Stomach smooth muscle (tissue), 2 donors: ENCODE data around the gene OPRD1.
"Not testable (repeated sequence)": the region's sequence is repeated elsewhere in the genome, so short reads cannot be mapped to it uniquely, and the experiment has no call there.

Source experiments
- H3K27ac ChIP-seq: one replicate; pipeline ENCODE4 v1.7.0; 2013; ENCODE audit warnings: mild to moderate bottlenecking, low read length, inconsistent platforms
- H3K27me3 ChIP-seq, 2 donors: one replicate each; pipeline ENCODE4 v1.7.0; 2013; ENCODE audit warnings: low read length in 2 of 2; ENCODE audit not compliant: insufficient read depth in 2 of 2, control insufficient read depth in 1 of 2
- H3K36me3 ChIP-seq, 2 donors: one replicate each; pipeline ENCODE4 v1.7.0; 2013; ENCODE audit warnings: low read length in 2 of 2; ENCODE audit not compliant: control insufficient read depth in 2 of 2, insufficient read depth in 2 of 2
- H3K4me1 ChIP-seq: one replicate; pipeline ENCODE4 v1.7.0; 2013; ENCODE audit warnings: low read length; ENCODE audit not compliant: control insufficient read depth, insufficient read depth
- H3K4me3 ChIP-seq, 2 donors: one replicate each; pipeline ENCODE4 v1.7.0; 2013; ENCODE audit warnings: low read length in 2 of 2
- H3K9ac ChIP-seq, 2 donors: one replicate each; pipeline ENCODE4 v1.7.0; 2013; ENCODE audit warnings: low read length in 2 of 2, mild to moderate bottlenecking in 1 of 2
- H3K9me3 ChIP-seq, 2 donors: one replicate each; pipeline ENCODE4 v1.7.0; 2013; ENCODE audit warnings: low read length in 2 of 2; ENCODE audit not compliant: control insufficient read depth in 2 of 2
- donor health status: healthy.
- donor health status: Pancreatic carcinoma.

Gene OPRD1

DNA sequence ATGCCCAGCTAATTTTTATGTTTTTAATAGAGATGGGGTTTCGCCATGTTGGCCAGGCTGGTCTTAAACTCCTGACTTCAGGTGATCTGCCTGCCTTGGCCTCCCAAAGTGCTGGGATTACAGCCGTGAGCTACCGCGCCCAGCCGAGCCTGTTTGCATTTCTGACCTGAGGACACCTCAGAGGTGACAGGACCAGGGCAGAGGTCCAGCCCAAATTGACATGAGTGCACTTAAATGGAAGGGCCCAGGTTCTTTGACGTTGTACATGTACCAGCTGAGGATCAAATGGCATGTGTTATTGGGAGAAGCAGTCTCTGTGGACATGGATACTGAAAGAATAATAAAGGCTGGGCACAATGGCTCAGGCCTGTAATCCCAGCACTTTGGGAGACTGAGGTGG is 35.2 kb downstream of the OPRD1 start:
- H3K27ac ChIP-seq, H3K9me3 ChIP-seq, H3K4me3 ChIP-seq, H3K9ac ChIP-seq, H3K36me3 ChIP-seq, H3K27me3 ChIP-seq, H3K4me1 ChIP-seq: not testable (repeated sequence)

- no peaks in the 10 kb centered on the region for H3K36me3 ChIP-seq
- H3K27ac ChIP-seq: no peak overlapping the region
- peaks cover 4 to 5% of the 10 kb centered on the region in 2 donors for H3K27me3 ChIP-seq
- no peaks in the 10 kb centered on the region for H3K4me1 ChIP-seq
- H3K4me3 ChIP-seq: no peak overlapping the region
- no peaks in the 10 kb centered on the region for H3K9me3 ChIP-seq
- no peak overlapping the region for H3K9ac ChIP-seq
These were observed 36.4 kb downstream of the OPRD1 start for GRCh38 chr1:28848416-28848815.

- H3K27me3 ChIP-seq: peaks cover 7% of the 10 kb centered on the region in 2 donors
- H3K9ac ChIP-seq: no peak overlapping the region
- no peak overlapping the region for H3K27ac ChIP-seq
- no peaks in the 10 kb centered on the region for H3K4me1 ChIP-seq
- no peak overlapping the region for H3K4me3 ChIP-seq
- no peaks in the 10 kb centered on the region for H3K9me3 ChIP-seq
- no peaks in the 10 kb centered on the region for H3K36me3 ChIP-seq
These were observed 41.2 kb downstream of the OPRD1 start for GRCh38 chr1:28853093-28853742.

DNA sequence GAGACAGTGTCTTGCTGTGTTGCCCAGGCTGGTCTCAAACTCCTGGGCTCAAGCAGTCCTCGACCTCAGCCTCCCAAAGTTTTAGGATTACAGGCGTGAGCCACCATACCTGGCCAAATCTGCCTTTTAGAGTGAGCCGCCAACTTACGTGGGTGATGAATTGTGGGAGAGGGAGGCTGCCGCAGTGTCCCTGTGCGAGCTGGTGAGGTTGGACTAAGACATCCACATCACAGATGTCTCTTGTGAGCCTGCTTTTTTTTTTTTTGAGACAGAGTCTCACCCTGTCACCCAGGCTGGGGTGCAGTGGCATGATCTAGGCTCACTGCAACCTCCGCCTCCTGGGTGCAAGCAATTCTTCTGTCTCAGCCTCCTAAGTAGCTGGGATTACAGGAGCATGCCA is 42.4 kb downstream of the OPRD1 start:
- H3K9me3 ChIP-seq, H3K36me3 ChIP-seq, H3K4me3 ChIP-seq, H3K27me3 ChIP-seq, H3K27ac ChIP-seq, H3K4me1 ChIP-seq, H3K9ac ChIP-seq: not testable (repeated sequence)

- no peak overlapping the region for H3K4me3 ChIP-seq
- no peak overlapping the region for H3K27ac ChIP-seq
- H3K9ac ChIP-seq: no peak overlapping the region
- H3K4me1 ChIP-seq: no peaks in the 10 kb centered on the region
- no peaks in the 10 kb centered on the region for H3K36me3 ChIP-seq
- peaks cover 4 to 7% of the 10 kb centered on the region in 2 donors for H3K27me3 ChIP-seq
- H3K9me3 ChIP-seq: no peaks in the 10 kb centered on the region
These were observed 43.1 kb downstream of the OPRD1 start for GRCh38 chr1:28855046-28855445.

DNA sequence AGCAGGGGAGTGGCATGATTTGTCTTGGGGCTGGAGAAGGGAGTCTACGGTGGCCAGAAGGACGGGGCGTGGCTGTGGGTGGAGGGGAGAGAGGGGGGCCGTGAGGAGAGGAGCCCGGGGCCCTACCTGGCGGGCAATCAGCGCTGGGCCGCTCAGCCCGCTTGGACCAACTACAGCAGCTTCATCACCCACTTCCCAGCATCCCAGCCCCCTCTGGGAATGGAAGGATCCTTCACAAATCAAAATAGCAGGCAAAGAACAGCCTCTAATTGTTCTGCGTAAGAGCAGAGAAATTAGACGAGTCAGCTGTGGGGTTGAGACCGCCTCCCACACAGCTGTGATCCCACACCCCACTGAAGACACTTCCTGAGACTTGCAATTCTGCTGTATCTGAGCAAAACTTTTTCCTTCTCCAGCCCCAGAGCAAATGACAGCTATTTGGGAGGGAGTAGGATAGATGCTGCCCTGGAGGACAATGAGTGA is 43.5 kb downstream of the OPRD1 start:
- H3K27me3 ChIP-seq: peaks cover 4 to 7% of the 10 kb centered on the region in 2 donors
- H3K9ac ChIP-seq: no peak overlapping the region
- H3K4me3 ChIP-seq: no peak overlapping the region
- H3K9me3 ChIP-seq: no peaks in the 10 kb centered on the region
- H3K27ac ChIP-seq: no peak overlapping the region
- no peaks in the 10 kb centered on the region for H3K36me3 ChIP-seq
- H3K4me1 ChIP-seq: no peaks in the 10 kb centered on the region

- no peaks in the 10 kb centered on the region for H3K4me1 ChIP-seq
- H3K27ac ChIP-seq: no peak overlapping the region
- H3K9me3 ChIP-seq: no peaks in the 10 kb centered on the region
- H3K4me3 ChIP-seq: no peak overlapping the region
- no peaks in the 10 kb centered on the region for H3K36me3 ChIP-seq
- peaks cover 4 to 7% of the 10 kb centered on the region in 2 donors for H3K27me3 ChIP-seq
- no peak overlapping the region for H3K9ac ChIP-seq
These were observed 44.0 kb downstream of the OPRD1 start for GRCh38 chr1:28855969-28856368.

GRCh38 chr1:28860332-28861073 is 48.5 kb downstream of the OPRD1 start:
- Histone ChIP-seq H3K27ac (no peak overlapping the region), H3K27me3 (peaks cover 0 to 9% of the 10 kb centered on the region in 2 donors), H3K4me1 (no peaks in the 10 kb centered on the region), H3K9ac (no peak overlapping the region), H3K36me3 (no peaks in the 10 kb centered on the region), H3K4me3 (no peak overlapping the region), H3K9me3 (no peaks in the 10 kb centered on the region)

GRCh38 chr1:28862571-28863403 is 50.8 kb downstream of the OPRD1 start:
- Histone ChIP-seq H3K27me3 (peaks cover 0 to 14% of the 10 kb centered on the region in 2 donors), H3K27ac (no peak overlapping the region), H3K9ac (no peak overlapping the region), H3K9me3 (no peaks in the 10 kb centered on the region), H3K36me3 (no peaks in the 10 kb centered on the region), H3K4me3 (no peak overlapping the region), H3K4me1 (no peaks in the 10 kb centered on the region)

DNA sequence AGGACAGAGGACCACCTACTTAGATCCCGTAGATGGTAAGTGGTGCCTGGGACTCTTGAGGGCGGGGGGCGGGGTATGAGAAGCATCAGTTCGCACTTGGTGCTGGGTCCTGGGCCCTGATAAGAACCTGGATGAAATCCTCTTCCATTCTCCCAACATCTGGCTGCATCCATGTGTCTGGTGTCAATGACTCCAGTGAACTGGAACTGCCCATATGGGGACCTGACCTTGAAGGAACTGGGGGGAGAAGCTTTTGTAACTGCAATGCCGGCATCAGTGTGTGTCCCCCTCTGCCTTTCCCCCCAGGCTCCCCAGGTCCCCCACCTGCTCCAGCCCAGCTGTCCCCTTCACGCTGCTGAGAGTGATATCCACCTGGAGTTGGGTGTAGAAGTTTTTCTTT is 52.7 kb downstream of the OPRD1 start:
- peaks cover 4 to 14% of the 10 kb centered on the region in 2 donors for H3K27me3 ChIP-seq
- no peak overlapping the region for H3K27ac ChIP-seq
- H3K4me3 ChIP-seq: no peak overlapping the region
- H3K9ac ChIP-seq: no peak overlapping the region
- no peaks in the 10 kb centered on the region for H3K4me1 ChIP-seq
- H3K9me3 ChIP-seq: no peaks in the 10 kb centered on the region
- H3K36me3 ChIP-seq: no peaks in the 10 kb centered on the region
